H1 (cell line): ENCODE measurements around the gene WFDC10A. TPM values are rescaled to one million over a fixed set of nuclear protein-coding genes. Genes with fewer than 3 reads are reported as not detected.

Experiments used
- CTCF ChIA-PET: fragments of 300-600 bp; sonication (Branson Sonifier 250); formaldehyde crosslinking; loops from one replicate; lab custom pipeline; 2021; ENCODE audit not compliant: partially characterized antibody; lab: Charles Lee
- POLR2A ChIA-PET: fragments of 300-600 bp; sonication (Branson Sonifier 250); formaldehyde crosslinking; loops from one replicate; lab custom pipeline; 2021; ENCODE audit warnings: inconsistent platforms; ENCODE audit not compliant: partially characterized antibody; lab: Charles Lee
- DNase-seq, 2 experiments: peaks; one replicate each; pipeline versions ENCODE4 v3.0.0 to v3.0.0-alpha.2; 2010 to 2022; ENCODE audit warnings: low spot score in 2 of 2, low read depth in 1 of 2, mixed read lengths in 1 of 2
- FAIRE-seq: peaks from 2 replicates; lab custom pipeline; 2011; peaks lifted over from hg19 to GRCh38; lab: Jason Lieb, UNC
- H2AFZ ChIP-seq: 2 replicates; pipeline ENCODE4 v1.8.1; 2012; ENCODE audit warnings: low read length, inconsistent platforms
- H2AK5ac ChIP-seq: 2 replicates; pipeline ENCODE4 v1.6.1; 2013; ENCODE audit warnings: low read depth, low read length
- H2BK120ac ChIP-seq: replicated peaks from 2 replicates; pipeline ENCODE3; 2013; ENCODE audit warnings: low read depth, low read length, inconsistent platforms
- H2BK12ac ChIP-seq: 2 replicates; pipeline ENCODE4 v1.6.1; 2013; ENCODE audit warnings: low read depth, low read length
- H2BK15ac ChIP-seq: 2 replicates; pipeline ENCODE4 v1.6.1; 2013; ENCODE audit warnings: low read length
- H2BK20ac ChIP-seq: 2 replicates; pipeline ENCODE4 v1.6.1; 2013; ENCODE audit warnings: low read length
- H2BK5ac ChIP-seq: 2 replicates; pipeline ENCODE4 v1.6.1; 2013; ENCODE audit warnings: low read depth, low read length
- H3K14ac ChIP-seq: 2 replicates; pipeline ENCODE4 v1.6.1; 2013; ENCODE audit warnings: inconsistent platforms; ENCODE audit not compliant: insufficient read length
- H3K18ac ChIP-seq: 2 replicates; pipeline ENCODE4 v1.6.1; 2013; ENCODE audit warnings: low read length; ENCODE audit errors: extremely low read depth
- H3K23ac ChIP-seq: 2 replicates; pipeline ENCODE4 v1.6.1; 2013; ENCODE audit warnings: inconsistent platforms; ENCODE audit not compliant: insufficient read length
- H3K23me2 ChIP-seq: 2 replicates; pipeline ENCODE4 v1.6.1; 2013; ENCODE audit warnings: low read depth, low read length
- H3K27ac ChIP-seq: 2 replicates; pipeline ENCODE4 v1.6.1; 2011; ENCODE audit warnings: low read depth, low read length, inconsistent platforms
- H3K27me3 ChIP-seq, 4 experiments: replicated peaks in 1 of 4; 1 replicate in 1 of 4; 2 replicates in 3 of 4; pipeline versions ENCODE4 v1.6.1 to v1.8.1; 2011 to 2013; ENCODE audit warnings: low read length in 3 of 4, mild to moderate bottlenecking in 3 of 4, inconsistent platforms in 2 of 4, mixed read lengths in 2 of 4, moderate library complexity in 1 of 4; ENCODE audit not compliant: control insufficient read depth in 3 of 4, insufficient read depth in 3 of 4; ENCODE audit errors: extremely low read depth in 1 of 4
- H3K36me3 ChIP-seq, 4 experiments: 2 replicates each; pipeline versions ENCODE4 v1.6.1 to v1.8.1; 2011 to 2013; ENCODE audit warnings: mild to moderate bottlenecking in 4 of 4, low read length in 3 of 4, moderate library complexity in 2 of 4, control low read depth in 1 of 4, inconsistent platforms in 1 of 4; ENCODE audit not compliant: insufficient read depth in 4 of 4, control insufficient read depth in 2 of 4
- H3K4ac ChIP-seq: replicated peaks from 2 replicates; pipeline ENCODE3; 2013; ENCODE audit warnings: low read length, low read depth, mixed read lengths, inconsistent platforms; ENCODE audit not compliant: insufficient read length
- H3K4me1 ChIP-seq, 4 experiments: replicated peaks in 1 of 4; 1 replicate in 1 of 4; 2 replicates in 3 of 4; pipeline versions ENCODE4 v1.6.1 to v1.8.1; 2011 to 2013; ENCODE audit warnings: low read length in 3 of 4, inconsistent platforms in 2 of 4, mixed read lengths in 1 of 4; ENCODE audit not compliant: insufficient read depth in 4 of 4, control insufficient read depth in 3 of 4
- H3K4me2 ChIP-seq, 2 experiments: 2 replicates each; pipeline versions ENCODE4 v1.6.1 to v1.8.1; 2011 to 2013; ENCODE audit warnings: low read depth in 2 of 2, low read length in 2 of 2, control low read depth in 1 of 2, inconsistent platforms in 1 of 2, mild to moderate bottlenecking in 1 of 2; ENCODE audit not compliant: insufficient read depth in 1 of 2
- H3K4me3 ChIP-seq, 4 experiments: fragments of 200-600, 300-600 bp in 1 of 4; sonication (generic), shearing (Covaris generic), sonication (Bioruptor Twin) in 1 of 4; 2 replicates each; pipeline versions ENCODE4 v1.5.1 to v1.8.1; 2011 to 2016; ENCODE audit warnings: low read length in 4 of 4, low read depth in 3 of 4, control low read depth in 2 of 4, inconsistent platforms in 2 of 4, mild to moderate bottlenecking in 2 of 4, mixed read lengths in 1 of 4, moderate library complexity in 1 of 4; ENCODE audit not compliant: insufficient read depth in 2 of 4; ENCODE audit errors: extremely low read depth in 1 of 4
- H3K56ac ChIP-seq: replicated peaks from 2 replicates; pipeline ENCODE3; 2013; ENCODE audit warnings: low read depth, mild to moderate bottlenecking, mixed read lengths, low read length, inconsistent platforms; ENCODE audit not compliant: insufficient read length
- H3K79me1 ChIP-seq: 2 replicates; pipeline ENCODE4 v1.6.1; 2013; ENCODE audit warnings: low read depth, low read length, control low read depth
- H3K79me2 ChIP-seq, 2 experiments: 2 replicates each; pipeline versions ENCODE4 v1.6.1 to v1.8.1; 2012 to 2013; ENCODE audit warnings: low read length in 2 of 2, mild to moderate bottlenecking in 2 of 2, inconsistent platforms in 1 of 2; ENCODE audit not compliant: insufficient read depth in 2 of 2, control insufficient read depth in 1 of 2
- H3K9ac ChIP-seq, 4 experiments: replicated peaks in 1 of 4; 1 replicate in 1 of 4; 2 replicates in 3 of 4; pipeline versions ENCODE4 v1.6.1 to v1.8.1; 2011 to 2013; ENCODE audit warnings: low read depth in 3 of 4, low read length in 3 of 4, control low read depth in 2 of 4, mild to moderate bottlenecking in 2 of 4, moderate library complexity in 2 of 4, inconsistent platforms in 1 of 4; ENCODE audit errors: extremely low read depth in 1 of 4
- H3K9me3 ChIP-seq, 2 experiments: 2 replicates each; pipeline versions ENCODE4 v1.6.1 to v1.8.1; 2012 to 2013; ENCODE audit warnings: mild to moderate bottlenecking in 2 of 2, moderate library complexity in 2 of 2, control low read depth in 1 of 2, inconsistent platforms in 1 of 2, low read depth in 1 of 2, low read length in 1 of 2, mixed read lengths in 1 of 2; ENCODE audit not compliant: insufficient read depth in 2 of 2
- H4K20me1 ChIP-seq, 2 experiments: replicated peaks in 1 of 2; 2 replicates each; pipeline versions ENCODE3 to v1.8.1; 2011 to 2013; ENCODE audit warnings: inconsistent platforms in 2 of 2, low read length in 2 of 2, mild to moderate bottlenecking in 1 of 2; ENCODE audit not compliant: insufficient read depth in 2 of 2, control insufficient read depth in 1 of 2
- H4K5ac ChIP-seq: 2 replicates; pipeline ENCODE4 v1.6.1; 2013; ENCODE audit warnings: low read length, low read depth, mixed read lengths, inconsistent platforms; ENCODE audit not compliant: insufficient read length
- H4K8ac ChIP-seq: 2 replicates; pipeline ENCODE4 v1.8.0; 2013; ENCODE audit warnings: mild to moderate bottlenecking, moderate library complexity, low read length, inconsistent platforms; ENCODE audit not compliant: insufficient read depth; ENCODE audit errors: extremely low read depth
- H4K91ac ChIP-seq: replicated peaks from 2 replicates; pipeline ENCODE3; 2013; ENCODE audit warnings: low read length, mixed read lengths, inconsistent platforms; ENCODE audit not compliant: insufficient read length
- CREB1 ChIP-seq: IDR thresholded peaks from 2 replicates; pipeline ENCODE4 v1.6.1; 2012; ENCODE audit warnings: inconsistent platforms
- RBBP5 ChIP-seq: IDR thresholded peaks from 2 replicates; pipeline ENCODE4 v1.7.1; 2012; ENCODE audit warnings: low read depth, mild to moderate bottlenecking, inconsistent platforms, low read length, moderate library complexity, borderline replicate concordance
- SIRT6 ChIP-seq: IDR thresholded peaks from one replicate; pipeline ENCODE4 v1.7.1; 2012; ENCODE audit warnings: low read length, inconsistent platforms
- SIX5 ChIP-seq: IDR thresholded peaks from 2 replicates; pipeline ENCODE4 v1.6.1; 2011; ENCODE audit warnings: mild to moderate bottlenecking, low read depth, low read length
- YY1 ChIP-seq: IDR thresholded peaks from 2 replicates; pipeline ENCODE4 v1.6.1; 2011; ENCODE audit warnings: low read depth, mild to moderate bottlenecking, low read length
- WGBS, 2 experiments: shearing (Covaris generic) in 1 of 2; methylation state at CpG; one replicate each; pipeline versions ENCODE4 v1.1.6 to v1.1.7; 2013 to 2015; ENCODE audit warnings: low lambda C conversion rate in 2 of 2, mixed read lengths in 2 of 2, inconsistent platforms in 1 of 2, low coverage in 1 of 2, missing lambda C conversion rate in 1 of 2; ENCODE audit not compliant: insufficient replicate concordance in 2 of 2, insufficient coverage in 1 of 2, insufficient read length in 1 of 2; ENCODE audit errors: extremely low coverage in 1 of 2, missing lambda C conversion rate in 1 of 2; 5-methylcytosine and 5-hydroxymethylcytosine counted together
- polyA plus RNA-seq, 7 experiments: library from polyadenylated mRNA; depleted of rRNA in 3 of 7; stranded (reverse) in 5 of 7; unstranded in 2 of 7; fragments of >200 nt in 5 of 7; fragments of 200-250 nt in 2 of 7; gene quantifications; 1 replicate in 5 of 7; 2 replicates in 1 of 7; 4 replicates in 1 of 7; pipeline versions ENCODE4 v1.2.1 to v1.2.3, GENCODE V29; 2011 to 2013; ENCODE audit warnings: missing spikeins in 2 of 7, mixed read lengths in 2 of 7
- total RNA-seq: library from RNA; stranded (reverse); fragmentation: NEBNext Ultra II Directional; extraction: Animal tissue kit (Norgen Biotek cat#: 25700); gene quantifications from 2 replicates; pipeline ENCODE4 v1.2.1, GENCODE V29; 2021

WFDC10A gene
- total and polyA plus RNA-seq, 2 of the 8 experiments (the other 6 are each of a cell fraction or from before 2014, with no cell fraction given): not detected

DNA sequence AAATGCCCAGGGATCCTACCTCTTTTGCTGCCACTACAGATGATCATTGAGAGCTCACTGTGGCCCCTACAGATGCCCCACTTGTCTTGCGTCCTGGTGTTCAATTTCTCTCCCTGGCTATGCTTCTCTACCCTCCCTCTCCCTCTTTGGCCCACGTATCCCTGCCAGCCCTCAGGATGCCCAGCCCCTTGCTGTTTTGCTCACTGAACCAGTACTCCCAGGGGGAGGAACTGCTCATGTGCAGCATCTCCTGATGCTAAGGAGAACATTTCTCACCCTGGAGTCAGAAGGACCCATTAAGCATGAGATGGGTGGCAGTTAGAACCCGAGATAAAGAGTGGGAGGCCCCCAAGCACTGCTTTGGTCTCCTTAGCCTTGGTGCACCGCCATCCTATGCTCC is 1.6 kb downstream of the WFDC10A start, which contains the start of gene WFDC9:
TSS of gene WFDC9 (minus strand) at position 101 of the 400 bp plus-strand sequence. CDS start 21,103 bp downstream, outside the sequence.
- H3K4ac ChIP-seq: no peak within 1 kb of the TSS
- TF ChIP-seq RBBP5 (no peak), YY1 (no peak), SIX5 (no peak), SIRT6 (no peak), CREB1 (no peak)
- TF ChIP-seq, all 59 proteins: peak for 0
- Histone ChIP-seq H3K27me3 (0 out of 7 replicates have a peak, but pooled peaks cover 0 to 2% (median 0%) of the 10 kb centered on the region in 4 experiments), H3K79me2 (no peaks in the 10 kb centered on the region), H2BK20ac (no peak within 1 kb of the TSS), H3K23ac (no peak within 1 kb of the TSS), H2BK120ac (no peak within 1 kb of the TSS), H4K8ac (no peak within 1 kb of the TSS), H2BK12ac (no peak within 1 kb of the TSS), H3K4me2 (no peak within 1 kb of the TSS), H2AK5ac (no peak within 1 kb of the TSS), H3K9ac (no peak within 1 kb of the TSS; a peak in 1 of 7 replicates), H3K14ac (no peak within 1 kb of the TSS), H3K18ac (no peak within 1 kb of the TSS), H3K4me3 (no peak within 1 kb of the TSS), H2BK15ac (no peak within 1 kb of the TSS), H3K27ac (no peak within 1 kb of the TSS), H4K20me1 (no peaks in the 10 kb centered on the region), H3K79me1 (no peaks in the 10 kb centered on the region), H3K4me1 (peaks cover 0 to 2% (median 0%) of the 10 kb centered on the region in 4 experiments; a peak in 2 of 7 replicates), H3K36me3 (no peaks in the 10 kb centered on the region), H3K9me3 (no peaks in the 10 kb centered on the region), H4K91ac (no peak within 1 kb of the TSS), H4K5ac (no peak within 1 kb of the TSS), H3K23me2 (no peaks in the 10 kb centered on the region; the same call in 1 of the 2 replicates), H3K56ac (no peak within 1 kb of the TSS), H2AFZ (no peak within 1 kb of the TSS), H2BK5ac (no peak within 1 kb of the TSS)
- ChIA-PET POLR2A (no interaction called here), CTCF (interaction anchor here (1.4 to 5.5 kb wide), 4 partner anchors 13 to 138 kb away, joined by 5 to 71 read pairs (median 19); no protein-coding TSS in a partner anchor)
- DNase-seq: no peak
- WGBS, 2 experiments: 86% methylated on average over 4 of the region's 4 CpGs; no CpG with 5 or more reads in 1 of the 2 experiments
- FAIRE-seq: no peak
